OCI-LY3 (cell line): ENCODE measurements around the gene STARD13.

ENCODE experiments used
- H2AFZ ChIP-seq: fragments of 200-600, 300-600 bp; shearing (Covaris generic); 2 replicates; pipeline ENCODE4 v1.6.0; 2014; ENCODE audit warnings: antibody characterized with exemption, low read depth, low read length
- H3K27ac ChIP-seq: fragments of 200-600, 300-600 bp; sonication (generic); 2 replicates; pipeline ENCODE4 v1.5.1; 2014; ENCODE audit warnings: mild to moderate bottlenecking, low read length, moderate library complexity, mixed read lengths
- H3K27me3 ChIP-seq: fragments of 200-600, 300-600 bp; sonication (generic); 2 replicates; pipeline ENCODE4 v1.6.1; 2014; ENCODE audit warnings: low read depth, low read length, mixed read lengths
- H3K36me3 ChIP-seq: fragments of 200-600, 300-600 bp; sonication (generic); replicated peaks from 2 replicates; pipeline ENCODE3; 2014; ENCODE audit warnings: low read depth, low read length, mixed read lengths
- H3K4me1 ChIP-seq: fragments of 300-600, 200-600 bp; sonication (generic); 2 replicates; pipeline ENCODE4 v1.6.1; 2014; ENCODE audit warnings: low read length, mixed read lengths
- H3K4me2 ChIP-seq: fragments of 200-600, 300-600 bp; sonication (generic); 2 replicates; pipeline ENCODE4 v1.6.1; 2014; ENCODE audit warnings: low read length, mixed read lengths
- H3K4me3 ChIP-seq: fragments of 300-600, 200-600 bp; sonication (generic); 2 replicates; pipeline ENCODE4 v1.5.1; 2014; ENCODE audit warnings: antibody characterized with exemption, mild to moderate bottlenecking, low read length, moderate library complexity
- H3K79me2 ChIP-seq: fragments of 300-600, 200-600 bp; shearing (Covaris generic); 2 replicates; pipeline ENCODE4 v1.6.1; 2014; ENCODE audit warnings: mild to moderate bottlenecking, low read length, mixed read lengths
- H3K9ac ChIP-seq: fragments of 300-600, 200-600 bp; shearing (Covaris generic); 2 replicates; pipeline ENCODE4 v1.6.0; 2014; ENCODE audit warnings: mild to moderate bottlenecking, low read length, moderate library complexity
- H3K9me3 ChIP-seq: fragments of 200-600, 300-600 bp; shearing (Covaris generic); 2 replicates; pipeline ENCODE4 v1.6.1; 2014; ENCODE audit warnings: low read length, mixed read lengths; ENCODE audit not compliant: insufficient read depth
- H4K20me1 ChIP-seq: fragments of 200-600, 300-600 bp; sonication (generic); 2 replicates; pipeline ENCODE4 v1.6.1; 2016; ENCODE audit warnings: low read length, mixed read lengths; ENCODE audit not compliant: insufficient read depth
- EZH2phosphoT487 ChIP-seq: fragments of 200-600 bp; shearing (Covaris generic); IDR thresholded peaks from 2 replicates; pipeline ENCODE4 v1.6.1; 2018; ENCODE audit warnings: antibody characterized with exemption, mixed run types, low read depth
- TF ChIP-seq, protein P1 (sequence below): fragments of 200-600, 300-600 bp; sonication (generic); IDR thresholded peaks from 2 replicates; pipeline ENCODE4 v1.5.1; 2014; ENCODE audit warnings: antibody characterized with exemption, low read length, low read depth

The STARD13 gene

DNA sequence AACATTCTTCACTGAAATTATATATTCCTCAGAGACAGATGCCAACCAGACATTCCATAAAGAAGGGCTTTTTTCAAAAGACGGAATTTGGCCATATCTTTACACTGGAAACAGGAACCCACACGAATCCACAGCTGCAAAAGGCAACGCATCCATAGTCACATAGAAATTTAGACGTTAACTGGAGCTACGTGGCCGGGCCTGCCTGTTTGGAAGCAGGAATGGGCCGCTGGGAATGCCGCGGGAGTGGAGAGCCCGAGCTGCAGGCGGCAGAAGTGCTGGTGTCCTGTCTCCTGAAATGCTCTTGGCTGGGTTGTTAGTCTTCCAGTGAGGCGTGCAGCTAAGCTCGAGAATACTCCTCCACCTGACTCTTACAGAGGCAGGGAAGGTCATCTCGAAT lies 147.1 kb downstream of the STARD13 start:
- Histone ChIP-seq H3K27ac (no peak overlapping the region), H3K79me2 (no peaks in the 10 kb centered on the region), H3K27me3 (no peaks in the 10 kb centered on the region), H4K20me1 (no peaks in the 10 kb centered on the region), H3K4me3 (no peak overlapping the region), H3K4me1 (no peaks in the 10 kb centered on the region), H3K4me2 (no peak overlapping the region), H3K9ac (no peak overlapping the region), H3K9me3 (peaks cover 12% of the 10 kb centered on the region; the same call in 1 of the 2 replicates), H3K36me3 (peaks cover 4% of the 10 kb centered on the region), H2AFZ (no peak overlapping the region)
- TF ChIP-seq EZH2phosphoT487: no peak
- TF ChIP-seq, protein P1, sequence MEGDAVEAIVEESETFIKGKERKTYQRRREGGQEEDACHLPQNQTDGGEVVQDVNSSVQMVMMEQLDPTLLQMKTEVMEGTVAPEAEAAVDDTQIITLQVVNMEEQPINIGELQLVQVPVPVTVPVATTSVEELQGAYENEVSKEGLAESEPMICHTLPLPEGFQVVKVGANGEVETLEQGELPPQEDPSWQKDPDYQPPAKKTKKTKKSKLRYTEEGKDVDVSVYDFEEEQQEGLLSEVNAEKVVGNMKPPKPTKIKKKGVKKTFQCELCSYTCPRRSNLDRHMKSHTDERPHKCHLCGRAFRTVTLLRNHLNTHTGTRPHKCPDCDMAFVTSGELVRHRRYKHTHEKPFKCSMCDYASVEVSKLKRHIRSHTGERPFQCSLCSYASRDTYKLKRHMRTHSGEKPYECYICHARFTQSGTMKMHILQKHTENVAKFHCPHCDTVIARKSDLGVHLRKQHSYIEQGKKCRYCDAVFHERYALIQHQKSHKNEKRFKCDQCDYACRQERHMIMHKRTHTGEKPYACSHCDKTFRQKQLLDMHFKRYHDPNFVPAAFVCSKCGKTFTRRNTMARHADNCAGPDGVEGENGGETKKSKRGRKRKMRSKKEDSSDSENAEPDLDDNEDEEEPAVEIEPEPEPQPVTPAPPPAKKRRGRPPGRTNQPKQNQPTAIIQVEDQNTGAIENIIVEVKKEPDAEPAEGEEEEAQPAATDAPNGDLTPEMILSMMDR: no peak

- Histone ChIP-seq H3K27ac (no peak overlapping the region), H3K36me3 (peaks cover 5% of the 10 kb centered on the region), H3K4me2 (no peak overlapping the region), H3K4me1 (no peaks in the 10 kb centered on the region), H3K9ac (no peak overlapping the region), H2AFZ (no peak overlapping the region), H3K9me3 (peaks cover 12% of the 10 kb centered on the region; the same call in 1 of the 2 replicates), H3K4me3 (no peak overlapping the region), H3K79me2 (no peaks in the 10 kb centered on the region), H3K27me3 (no peaks in the 10 kb centered on the region), H4K20me1 (no peaks in the 10 kb centered on the region)
- TF ChIP-seq EZH2phosphoT487: no peak
- TF ChIP-seq, protein P1: no peak
These were observed 147.8 kb downstream of the STARD13 start for GRCh38 chr13:33137721-33138120.

DNA sequence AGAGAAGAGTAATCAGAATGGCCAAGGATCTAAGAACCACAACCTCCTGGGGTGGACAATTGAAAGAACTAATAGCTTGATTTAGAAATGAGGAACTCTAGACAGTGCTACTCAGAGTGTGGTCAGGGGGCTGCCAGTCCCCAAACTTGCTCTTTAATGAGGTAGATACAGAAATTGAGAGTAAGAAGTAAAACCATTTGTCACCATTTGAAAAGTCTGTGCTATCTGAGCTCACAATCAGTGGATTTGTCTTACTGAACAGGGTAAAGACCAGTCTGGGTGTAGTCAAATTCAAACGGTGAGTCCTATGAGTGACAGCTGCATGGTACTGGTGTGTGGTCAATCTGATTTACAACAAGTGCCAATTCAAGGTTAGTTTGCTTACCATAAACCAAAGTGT lies 150.5 kb downstream of the STARD13 start:
- H3K36me3 ChIP-seq: peaks cover 10% of the 10 kb centered on the region
- no peaks in the 10 kb centered on the region for H4K20me1 ChIP-seq
- no peak overlapping the region for H3K27ac ChIP-seq
- H3K27me3 ChIP-seq: no peaks in the 10 kb centered on the region
- no peak overlapping the region for H3K4me3 ChIP-seq
- H3K79me2 ChIP-seq: no peaks in the 10 kb centered on the region
- no peaks in the 10 kb centered on the region for H3K4me1 ChIP-seq
- H3K9me3 ChIP-seq: peaks cover 17% of the 10 kb centered on the region; the same call in 1 of the 2 replicates
- H3K9ac ChIP-seq: no peak overlapping the region
- no peak overlapping the region for H3K4me2 ChIP-seq
- TF ChIP-seq, protein P1: no peak
- TF ChIP-seq EZH2phosphoT487: no peak
- H2AFZ ChIP-seq: no peak overlapping the region

DNA sequence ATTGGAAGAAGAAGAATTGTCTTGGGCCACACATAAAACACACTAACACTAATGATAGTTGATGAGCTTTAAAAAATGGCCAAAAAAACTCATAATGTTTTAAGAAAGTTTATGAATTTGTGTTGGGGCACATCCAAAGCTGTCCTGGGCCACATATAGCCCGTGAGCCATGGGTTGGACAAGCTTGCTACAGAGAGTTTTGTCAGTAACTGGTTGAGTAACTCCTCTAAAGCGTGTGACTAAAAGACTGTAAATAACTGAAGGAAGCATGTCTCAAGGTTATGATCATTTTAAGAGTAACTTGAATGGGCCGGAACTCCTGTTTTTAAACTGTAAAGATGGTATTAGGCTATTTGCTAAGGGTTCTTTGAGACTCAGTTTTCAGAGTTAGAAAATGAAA lies 151.3 kb downstream of the STARD13 start:
- no peaks in the 10 kb centered on the region for H3K27me3 ChIP-seq
- peaks cover 10% of the 10 kb centered on the region for H3K36me3 ChIP-seq
- no peak overlapping the region for H3K4me2 ChIP-seq
- no peak overlapping the region for H3K9ac ChIP-seq
- TF ChIP-seq, protein P1: no peak
- no peak for TF ChIP-seq EZH2phosphoT487
- H3K4me3 ChIP-seq: no peak overlapping the region
- no peak overlapping the region for H2AFZ ChIP-seq
- H3K4me1 ChIP-seq: no peaks in the 10 kb centered on the region
- H4K20me1 ChIP-seq: no peaks in the 10 kb centered on the region
- H3K9me3 ChIP-seq: peaks cover 17% of the 10 kb centered on the region; the same call in 1 of the 2 replicates
- no peaks in the 10 kb centered on the region for H3K79me2 ChIP-seq
- H3K27ac ChIP-seq: no peak overlapping the region
